ENCODE results near the gene VPS18. TPM values are rescaled to one million over a fixed set of nuclear protein-coding genes. Genes with fewer than 3 reads are reported as not detected.

VPS18 gene
- polyA plus RNA-seq, 4 donors, result 15.3 to 19.7 (median 16.8) TPM

DNA sequence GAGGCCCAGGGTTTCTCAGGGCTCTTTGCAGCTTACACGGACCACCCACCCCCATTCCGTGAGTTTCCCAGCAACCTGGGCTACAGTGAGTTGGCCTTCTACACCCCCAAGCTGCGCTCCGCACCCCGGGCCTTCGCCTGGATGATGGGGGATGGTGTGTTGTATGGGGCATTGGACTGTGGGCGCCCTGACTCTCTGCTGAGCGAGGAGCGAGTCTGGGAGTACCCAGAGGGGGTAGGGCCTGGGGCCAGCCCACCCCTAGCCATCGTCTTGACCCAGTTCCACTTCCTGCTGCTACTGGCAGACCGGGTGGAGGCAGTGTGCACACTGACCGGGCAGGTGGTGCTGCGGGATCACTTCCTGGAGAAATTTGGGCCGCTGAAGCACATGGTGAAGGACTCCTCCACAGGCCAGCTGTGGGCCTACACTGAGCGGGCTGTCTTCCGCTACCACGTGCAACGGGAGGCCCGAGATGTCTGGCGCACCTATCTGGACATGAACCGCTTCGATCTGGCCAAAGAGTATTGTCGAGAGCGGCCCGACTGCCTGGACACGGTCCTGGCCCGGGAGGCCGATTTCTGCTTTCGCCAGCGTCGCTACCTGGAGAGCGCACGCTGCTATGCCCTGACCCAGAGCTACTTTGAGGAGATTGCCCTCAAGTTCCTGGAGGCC, 5.4 kb downstream of the VPS18 start:
- no peak for DNase-seq (ENCODE audit: low read depth in 4 of 4, low spot score in 3 of 4)

- no peak for DNase-seq (ENCODE audit: low read depth in 4 of 4, low spot score in 3 of 4)
These were observed 6.2 kb downstream of the VPS18 start for GRCh38 chr15:40900256-40901052.

DNA sequence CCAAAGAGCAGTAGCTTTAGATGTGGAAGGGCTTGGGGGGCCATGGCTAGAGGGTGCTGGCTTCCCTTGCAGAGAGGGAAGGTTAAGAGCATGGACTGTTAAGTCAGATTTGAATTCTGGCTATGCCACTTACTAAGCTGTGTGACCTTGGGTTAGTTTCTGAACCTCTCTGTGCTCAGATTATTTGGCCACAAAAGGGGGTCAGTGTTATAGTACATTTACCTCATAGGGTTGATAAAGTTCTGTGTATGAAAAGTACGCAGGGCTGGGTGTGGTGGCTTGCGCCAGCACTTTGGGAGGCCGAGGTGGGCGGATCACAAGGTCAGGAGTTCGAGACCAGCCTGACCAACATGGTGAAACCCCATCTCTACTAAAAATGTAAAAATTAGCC, 6.8 kb downstream of the VPS18 start:
- DNase-seq (ENCODE audit: low read depth in 4 of 4, low spot score in 3 of 4), result no peak

DNA sequence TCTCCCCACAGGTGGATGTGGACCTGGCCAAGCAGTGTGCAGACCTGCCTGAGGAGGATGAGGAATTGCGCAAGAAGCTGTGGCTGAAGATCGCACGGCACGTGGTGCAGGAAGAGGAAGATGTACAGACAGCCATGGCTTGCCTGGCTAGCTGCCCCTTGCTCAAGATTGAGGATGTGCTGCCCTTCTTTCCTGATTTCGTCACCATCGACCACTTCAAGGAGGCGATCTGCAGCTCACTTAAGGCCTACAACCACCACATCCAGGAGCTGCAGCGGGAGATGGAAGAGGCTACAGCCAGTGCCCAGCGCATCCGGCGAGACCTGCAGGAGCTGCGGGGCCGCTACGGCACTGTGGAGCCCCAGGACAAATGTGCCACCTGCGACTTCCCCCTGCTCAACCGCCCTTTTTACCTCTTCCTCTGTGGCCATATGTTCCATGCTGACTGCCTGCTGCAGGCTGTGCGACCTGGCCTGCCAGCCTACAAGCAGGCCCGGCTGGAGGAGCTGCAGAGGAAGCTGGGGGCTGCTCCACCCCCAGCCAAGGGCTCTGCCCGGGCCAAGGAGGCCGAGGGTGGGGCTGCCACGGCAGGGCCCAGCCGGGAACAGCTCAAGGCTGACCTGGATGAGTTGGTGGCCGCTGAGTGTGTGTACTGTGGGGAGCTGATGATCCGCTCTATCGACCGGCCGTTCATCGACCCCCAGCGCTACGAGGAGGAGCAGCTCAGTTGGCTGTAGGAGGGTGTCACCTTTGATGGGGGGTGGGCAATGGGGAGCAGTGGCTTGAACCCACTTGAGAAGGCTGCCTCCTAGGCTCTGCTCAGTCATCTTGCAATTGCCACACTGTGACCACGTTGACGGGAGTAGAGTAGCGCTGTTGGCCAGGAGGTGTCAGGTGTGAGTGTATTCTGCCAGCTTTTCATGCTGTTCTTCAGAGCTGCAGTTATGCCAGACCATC, 8.6 kb downstream of the VPS18 start:
- DNase-seq (ENCODE audit: low read depth in 4 of 4, low spot score in 3 of 4), result no peak

DNA sequence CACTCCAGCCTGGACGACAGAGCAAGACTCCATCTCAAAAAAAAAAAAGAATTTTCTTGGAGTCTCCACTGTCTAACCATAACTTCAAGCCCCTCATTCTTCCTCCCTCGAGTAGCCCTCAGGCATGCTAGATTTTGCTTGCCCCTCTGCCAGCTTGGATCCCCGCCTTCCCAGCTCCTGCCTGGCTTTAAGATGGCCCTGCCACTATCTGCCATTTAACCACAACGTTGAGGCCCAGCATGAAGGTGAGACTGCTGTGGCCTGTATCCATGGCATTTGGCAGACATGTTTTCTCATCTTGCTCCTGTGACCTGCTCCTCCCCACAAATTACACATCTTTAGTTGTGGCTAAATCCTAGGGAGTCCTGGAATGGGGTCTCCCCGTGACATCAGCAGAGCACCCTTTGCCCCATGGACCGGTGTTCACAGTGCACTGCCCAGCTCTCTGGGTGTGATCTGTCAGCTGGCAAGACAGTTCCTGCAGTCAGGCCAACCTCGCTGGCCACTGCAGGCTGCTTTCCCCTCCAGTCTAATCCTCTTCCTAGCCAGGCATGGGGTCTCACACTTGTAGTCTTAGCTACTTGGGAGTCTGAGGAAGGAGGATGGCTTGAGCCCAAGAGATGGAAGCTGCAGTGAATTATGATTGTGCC, 10.4 kb downstream of the VPS18 start:
- DNase-seq (ENCODE audit: low read depth in 4 of 4, low spot score in 3 of 4), result no peak

DNA sequence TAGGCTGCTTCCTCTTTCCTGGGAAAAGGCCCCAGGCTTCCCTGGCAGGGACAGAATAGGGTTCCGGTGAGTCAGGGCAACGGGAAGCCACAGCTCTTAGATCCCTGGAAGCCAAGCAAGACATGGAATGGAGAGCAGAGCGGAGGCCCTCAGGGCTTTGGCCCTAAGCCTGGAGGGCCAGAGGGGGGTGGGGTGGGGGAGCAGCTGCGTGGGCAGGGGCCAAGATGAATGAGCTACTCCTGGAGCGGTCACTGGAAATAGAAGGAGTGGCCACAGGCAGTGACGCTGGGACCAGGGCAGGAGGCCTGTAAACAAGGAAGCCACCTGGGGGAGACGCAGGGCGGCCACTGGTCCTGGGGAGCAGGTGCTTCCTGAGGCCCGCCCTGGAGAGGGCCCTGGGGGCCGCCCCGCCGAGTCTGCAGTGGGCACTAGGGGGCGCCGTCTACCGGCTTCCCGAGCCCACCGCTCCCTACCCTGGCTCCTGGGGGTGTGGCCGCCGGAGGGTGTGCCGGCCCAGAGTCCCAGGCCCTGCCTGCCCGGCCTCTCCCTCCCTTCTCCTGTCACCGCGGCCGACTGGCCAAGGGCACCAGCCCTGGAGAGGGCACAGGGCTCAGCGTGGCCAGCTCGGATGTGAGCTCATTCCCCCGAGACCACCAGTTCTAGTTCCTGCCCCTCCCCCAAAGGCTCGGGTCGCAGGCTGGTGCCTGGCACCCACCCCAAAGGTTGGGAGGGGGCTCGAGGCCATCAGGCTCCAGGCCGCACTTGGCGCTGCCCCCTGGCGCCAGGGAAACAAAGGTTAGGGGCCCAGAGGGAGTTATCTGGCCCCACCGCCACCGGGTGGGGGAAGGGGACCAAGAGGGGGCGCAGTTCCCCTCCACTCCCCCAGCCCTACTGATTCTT, 12.1 kb downstream of the VPS18 start:
- DNase-seq (ENCODE audit: low read depth in 4 of 4, low spot score in 3 of 4), result no peak

DNA sequence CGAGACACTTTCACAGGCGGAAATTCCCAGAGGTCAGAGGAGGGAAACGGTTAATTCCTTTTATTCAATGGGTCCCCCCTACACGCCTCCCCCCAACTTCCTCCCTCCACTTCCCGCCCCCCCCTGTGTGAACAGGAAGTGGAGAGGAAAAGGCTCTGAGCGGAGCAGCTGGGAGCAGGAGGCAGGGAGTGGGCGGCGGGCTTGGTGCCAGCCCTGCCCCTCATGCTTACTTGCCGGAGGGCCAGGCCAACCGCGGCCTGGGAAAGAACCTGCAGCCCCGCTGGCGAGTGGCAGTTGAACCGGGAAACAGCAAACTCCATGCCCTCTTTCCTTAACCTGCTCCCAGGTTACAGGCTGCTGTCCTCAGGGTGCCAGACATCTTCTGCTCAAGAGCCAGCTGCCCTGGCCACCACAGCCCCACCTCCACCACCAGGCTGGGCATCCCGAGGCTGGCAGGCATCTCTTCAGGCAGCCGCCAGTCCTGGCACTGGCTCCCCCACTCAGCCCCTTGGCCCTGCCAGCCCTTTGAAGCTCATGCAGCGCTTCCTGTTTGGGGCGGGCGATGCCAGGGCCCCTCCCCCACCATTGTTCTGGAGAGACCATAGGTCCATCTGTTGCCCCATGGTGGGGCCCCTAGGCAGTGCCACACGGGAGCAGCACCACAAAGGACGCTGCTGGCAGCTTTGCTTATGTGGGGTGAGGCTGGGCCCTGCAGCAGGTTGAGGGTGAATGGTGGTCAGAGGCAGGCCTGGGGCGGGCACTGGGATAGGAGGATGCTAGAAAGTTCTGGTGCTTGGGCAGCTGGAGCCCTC, 12.9 kb downstream of the VPS18 start:
- no peak for DNase-seq (ENCODE audit: low read depth in 4 of 4, low spot score in 3 of 4)

DNA sequence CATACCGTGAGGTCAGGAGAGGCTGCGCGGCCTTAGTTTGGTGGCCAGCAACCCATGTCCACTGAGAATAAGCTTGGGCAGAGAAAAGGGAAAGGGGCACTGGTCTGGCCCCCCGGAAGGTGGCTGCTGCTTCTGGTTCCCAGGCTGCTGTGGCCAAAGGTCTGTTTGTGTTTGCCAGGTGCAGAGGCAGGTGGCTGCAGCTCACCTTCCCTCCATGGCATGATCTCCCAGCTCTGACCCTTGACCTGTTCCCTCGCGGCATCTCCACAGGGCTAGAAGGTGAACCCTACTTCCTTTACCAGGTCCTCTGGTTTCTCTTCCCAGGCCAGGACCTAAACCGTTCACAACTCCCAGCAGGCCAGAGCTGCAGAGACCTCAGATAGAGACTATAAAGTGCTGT, 13.8 kb downstream of the VPS18 start:
- no peak for DNase-seq (ENCODE audit: low read depth in 4 of 4, low spot score in 3 of 4)

DNA sequence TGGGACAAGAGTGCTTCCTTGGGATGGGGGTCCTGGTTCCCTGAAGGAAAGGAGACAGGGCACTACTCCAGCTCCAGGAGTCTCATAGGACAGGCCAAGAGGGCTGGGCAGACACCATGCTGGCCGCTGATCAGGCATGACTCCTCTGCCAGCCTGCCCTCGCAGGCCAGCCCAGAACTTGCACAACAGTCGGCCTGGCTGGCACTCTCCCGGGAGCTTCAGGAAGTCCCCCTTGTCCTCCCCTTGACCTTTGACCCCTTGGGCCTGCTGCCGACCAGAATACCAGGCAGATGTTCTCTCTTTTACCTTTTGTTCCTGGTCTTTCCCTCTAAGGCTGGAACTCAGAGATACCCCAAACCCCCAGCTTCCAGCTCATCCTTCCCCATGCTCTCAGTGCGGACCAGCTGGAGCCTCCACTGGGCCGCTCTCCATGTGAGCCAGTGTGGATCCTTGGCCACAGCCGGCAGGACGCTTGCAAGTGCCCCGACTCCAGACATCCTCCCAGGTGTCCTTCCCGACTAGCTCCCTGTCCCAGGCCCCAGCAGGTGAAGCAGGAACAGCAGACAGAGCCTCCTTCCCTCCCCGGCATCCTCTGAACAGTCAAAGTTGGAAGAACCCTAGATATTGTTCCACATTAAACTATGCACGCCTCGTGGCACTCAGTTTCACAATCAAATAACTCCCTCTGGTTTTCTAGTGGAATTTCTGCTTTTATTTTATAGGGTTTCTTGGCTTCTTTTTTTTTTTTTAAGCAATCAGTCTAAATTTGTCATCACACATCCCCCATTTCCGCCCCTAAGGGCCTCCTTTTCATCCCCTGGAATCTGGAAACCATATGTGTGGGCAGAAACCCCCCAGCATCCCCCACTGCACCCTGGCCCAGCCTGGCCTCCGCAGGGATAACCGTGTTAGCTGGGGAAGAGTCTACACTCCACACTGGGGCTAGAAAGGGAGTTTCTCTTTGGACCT, 15.7 kb downstream of the VPS18 start:
- no peak for DNase-seq (ENCODE audit: low read depth in 4 of 4, low spot score in 3 of 4)

DNA sequence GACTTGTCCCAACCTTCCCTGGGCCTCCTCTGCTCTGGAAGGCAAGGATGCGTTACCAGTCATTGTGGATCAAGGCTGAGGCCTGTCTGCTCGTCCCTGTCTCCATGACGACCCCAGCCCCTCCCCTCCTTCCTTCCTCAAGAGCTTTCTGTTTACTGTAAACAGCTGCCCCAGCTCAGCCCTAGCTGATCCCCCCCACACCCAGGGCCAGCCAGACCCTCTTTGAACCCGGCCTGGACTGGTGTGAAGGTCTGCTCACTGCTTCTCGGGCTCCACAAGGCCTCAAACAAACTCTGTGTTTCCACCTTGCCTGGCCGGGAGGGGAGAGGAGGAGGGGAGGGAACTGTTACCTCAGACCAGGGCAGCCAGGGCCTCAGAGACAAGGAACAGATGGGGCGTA, 16.9 kb downstream of the VPS18 start:
- DNase-seq (ENCODE audit: low read depth in 4 of 4, low spot score in 3 of 4), result no peak

- no peak for DNase-seq (ENCODE audit: low read depth in 4 of 4, low spot score in 3 of 4)
These were observed 17.4 kb downstream of the VPS18 start for GRCh38 chr15:40911693-40912092.

- no peak for DNase-seq (ENCODE audit: low read depth in 4 of 4, low spot score in 3 of 4)
These were observed 18.2 kb downstream of the VPS18 start for GRCh38 chr15:40912478-40912877.

DNA sequence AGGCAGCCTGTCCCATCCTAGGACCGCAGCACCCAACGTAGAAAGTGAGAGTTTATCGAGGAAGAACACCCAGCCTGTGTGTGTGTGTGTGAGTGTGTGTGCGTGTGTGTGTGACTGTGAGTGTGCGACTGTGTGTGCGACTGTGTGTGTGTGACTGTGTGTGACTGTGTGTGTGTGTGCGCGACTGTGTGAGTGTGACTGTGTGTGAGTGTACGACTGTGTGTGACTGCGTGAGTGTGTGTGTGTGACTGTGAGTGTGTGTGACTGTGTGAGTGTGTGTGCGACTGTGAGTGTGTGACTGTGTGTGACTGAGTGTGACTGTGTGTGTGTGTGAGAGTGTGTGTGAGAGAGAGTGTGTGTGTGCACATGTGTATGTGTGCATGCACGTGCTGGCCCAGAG, 19.8 kb downstream of the VPS18 start:
- no peak for DNase-seq (ENCODE audit: low read depth in 4 of 4, low spot score in 3 of 4)

DNA sequence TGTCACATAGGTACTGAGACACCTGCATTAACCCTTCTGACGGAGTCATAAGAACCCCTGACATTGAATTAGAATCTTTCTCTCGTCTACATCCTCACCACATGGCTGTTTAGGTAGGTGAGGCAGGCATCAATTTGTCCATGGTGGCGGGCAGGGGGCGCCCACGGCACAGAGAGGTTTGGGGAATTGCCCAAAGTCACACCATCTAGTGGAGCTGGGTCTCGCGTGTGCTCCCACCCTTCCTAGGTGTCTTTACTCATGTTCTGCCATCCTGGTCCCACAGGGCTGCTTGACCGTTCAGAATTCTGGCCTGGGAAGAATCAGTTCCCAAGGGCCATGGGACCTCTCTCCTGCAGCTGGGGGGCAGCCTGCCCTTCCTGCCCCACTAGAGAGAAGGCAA, 20.2 kb downstream of the VPS18 start:
- no peak for DNase-seq (ENCODE audit: low read depth in 4 of 4, low spot score in 3 of 4)

- no peak for DNase-seq (ENCODE audit: low read depth in 4 of 4, low spot score in 3 of 4)
These were observed 20.9 kb downstream of the VPS18 start for GRCh38 chr15:40915116-40915661.

GRCh38 chr15:40915679-40916078, 21.4 kb downstream of the VPS18 start:
- no peak for DNase-seq (ENCODE audit: low read depth in 4 of 4, low spot score in 3 of 4)

DNA sequence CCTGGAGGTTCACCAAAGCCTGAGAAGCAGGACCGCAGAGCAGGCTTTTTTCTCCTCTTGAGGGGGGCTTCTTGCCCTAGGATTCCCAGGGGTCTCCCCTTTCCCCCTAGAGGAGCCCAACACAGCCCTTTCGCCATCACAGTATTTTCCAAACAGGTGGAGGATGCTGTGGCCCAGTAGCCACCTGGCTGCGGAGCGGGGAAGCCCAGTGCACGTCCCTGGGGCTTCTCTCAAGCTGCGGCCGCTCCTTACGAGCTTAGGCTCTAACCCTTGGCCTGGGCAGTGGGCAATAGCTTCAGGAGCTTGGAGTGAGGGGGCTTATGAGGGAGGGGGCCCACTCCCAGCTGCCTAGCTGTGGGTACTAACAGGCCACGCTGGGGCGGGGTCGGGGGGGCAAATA, 23.3 kb downstream of the VPS18 start:
- DNase-seq (ENCODE audit: low read depth in 4 of 4, low spot score in 3 of 4), result no peak

All from right renal pelvis (tissue), 4 donors.